GM18502 (cell line): ENCODE data around the gene USF2.
A peak's percentile ranks its signal among the peaks of the same experiment; 100 is the strongest.

Experiments
- ATAC-seq: cut with Tn5 transposase; IDR thresholded peaks from one replicate; pipeline ENCODE4 v1.9.1; 2021; ENCODE audit warnings: mild to moderate bottlenecking; ENCODE audit not compliant: unreplicated experiment, poor library complexity

Gene USF2

DNA sequence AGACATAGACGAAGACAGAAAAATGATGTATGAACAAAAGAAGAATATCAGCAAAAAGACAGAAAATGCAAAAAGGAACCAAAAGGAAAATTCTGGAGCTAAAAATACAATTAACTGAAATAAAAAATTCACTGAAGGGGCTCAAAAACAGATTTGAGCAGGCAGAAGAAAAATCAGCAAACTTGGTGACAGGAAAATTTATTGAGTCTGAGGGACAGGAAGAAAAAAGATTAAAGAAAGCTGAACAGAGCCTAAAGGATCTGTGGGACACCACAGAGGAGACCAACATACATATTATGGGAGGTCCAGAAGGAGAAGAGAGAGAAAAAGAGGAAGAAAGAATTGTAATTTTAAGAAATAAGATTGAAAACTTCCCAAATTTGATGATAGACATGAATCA is 27.3 kb upstream of the USF2 start:
- ATAC-seq = no peak

DNA sequence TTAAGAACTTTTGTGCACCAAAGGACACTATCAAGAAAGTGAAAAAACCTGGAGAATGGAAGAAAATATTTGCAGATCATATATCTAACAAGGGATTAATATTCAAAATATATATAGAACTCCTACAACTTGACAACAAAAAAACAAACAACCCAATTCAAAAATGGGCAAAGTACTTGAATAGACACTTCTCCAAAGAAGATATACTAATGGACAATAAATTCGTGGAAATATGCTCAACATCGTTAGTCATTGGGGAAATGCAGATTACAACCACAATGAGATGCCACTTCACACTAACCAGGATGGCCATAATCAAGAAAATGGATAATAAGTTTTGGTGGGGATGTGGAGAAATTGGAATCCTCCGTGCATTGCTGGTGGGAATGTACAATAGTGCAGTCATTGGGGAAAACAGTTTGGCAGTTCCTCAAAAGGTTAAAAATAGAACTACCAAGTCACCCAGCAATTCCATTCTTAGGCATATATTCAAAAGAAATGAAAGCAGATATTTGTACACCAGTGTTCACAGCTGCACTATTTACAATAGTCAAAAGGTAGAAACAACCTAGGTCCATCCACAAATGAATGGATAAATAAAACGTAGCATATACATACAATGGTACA is 22.2 kb upstream of the USF2 start:
- ATAC-seq = no peak

DNA sequence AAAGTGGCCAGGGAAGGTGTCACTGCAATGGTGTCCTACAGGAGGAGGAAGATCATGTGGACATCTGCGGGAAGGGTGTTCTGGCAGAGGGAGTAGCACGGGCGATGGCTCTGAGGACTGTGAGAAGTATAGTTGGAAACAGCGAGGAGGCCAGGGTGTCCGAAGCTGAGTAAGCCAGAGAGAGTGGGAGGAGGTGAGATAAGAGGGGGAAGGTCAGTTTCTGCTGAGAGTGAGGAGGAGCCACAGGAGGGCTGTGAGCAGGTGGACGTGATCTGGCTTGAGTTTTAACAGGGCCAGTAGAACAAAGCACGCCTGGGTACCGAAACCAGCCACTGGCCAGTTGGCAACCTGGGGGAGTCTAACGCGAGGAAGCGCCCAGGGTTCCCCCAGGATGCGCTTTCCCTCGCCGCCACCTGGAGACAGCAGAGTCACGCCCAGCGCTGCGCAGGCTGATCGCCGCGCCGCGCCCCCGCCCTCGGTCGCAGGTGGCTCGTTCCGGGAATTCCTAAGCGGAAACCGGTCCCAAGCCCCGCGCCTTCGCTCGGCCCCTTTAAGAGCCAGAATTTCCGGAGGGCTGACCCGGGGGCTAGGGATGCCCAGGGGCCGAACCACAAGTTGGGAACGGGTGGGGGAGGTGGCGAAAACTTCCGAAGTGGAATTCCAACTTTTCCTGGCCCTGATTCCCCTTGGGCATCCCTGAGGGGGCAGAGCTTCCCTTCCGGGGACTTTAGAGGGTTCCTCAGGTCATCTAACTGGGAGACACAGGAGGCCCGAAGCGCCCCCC is 21.0 kb upstream of the USF2 start:
- peak; percentile 54 for ATAC-seq

DNA sequence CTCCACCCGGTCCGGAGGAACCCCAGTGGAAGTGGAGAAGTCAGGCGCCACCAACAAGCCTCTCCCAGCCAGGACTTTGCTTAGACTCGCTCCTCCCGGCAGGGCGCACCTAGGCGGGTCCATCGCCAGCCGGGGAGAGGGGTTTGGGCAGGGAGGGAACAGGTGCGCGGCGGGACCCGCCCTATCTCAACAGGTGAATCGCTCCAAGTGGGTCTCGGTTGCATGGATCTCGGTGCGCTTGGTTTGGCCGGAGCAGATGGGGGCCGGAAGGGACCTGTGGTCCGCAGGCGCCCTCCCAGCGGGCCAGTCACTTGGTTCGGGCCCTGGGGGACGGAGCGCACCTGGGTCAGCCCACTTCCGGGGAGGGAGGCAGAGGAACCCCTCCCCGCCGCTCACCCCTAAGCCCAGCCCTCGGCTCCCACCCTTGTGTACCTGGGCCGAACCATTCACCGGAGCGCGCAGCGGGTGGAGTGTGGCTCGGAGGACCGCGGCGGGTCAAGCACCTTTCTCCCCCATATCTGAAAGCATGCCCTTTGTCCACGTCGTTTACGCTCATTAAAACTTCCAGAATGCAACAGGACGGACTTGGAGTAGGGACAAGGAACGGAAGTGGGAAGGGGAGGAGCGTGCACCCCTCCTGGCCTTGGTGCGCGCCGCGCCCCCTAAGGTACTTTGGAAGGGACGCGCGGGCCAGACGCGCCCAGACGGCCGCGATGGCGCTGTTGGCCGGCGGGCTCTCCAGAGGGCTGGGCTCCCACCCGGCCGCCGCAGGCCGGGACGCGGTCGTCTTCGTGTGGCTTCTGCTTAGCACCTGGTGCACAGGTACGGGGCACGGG is 20.2 kb upstream of the USF2 start, which contains the start of gene LSR:
LSR (plus strand) TSS at position 693 of the 836 bp plus-strand sequence; CDS start at position 714, 21 bp downstream.
- peak; percentile 83 for ATAC-seq

DNA sequence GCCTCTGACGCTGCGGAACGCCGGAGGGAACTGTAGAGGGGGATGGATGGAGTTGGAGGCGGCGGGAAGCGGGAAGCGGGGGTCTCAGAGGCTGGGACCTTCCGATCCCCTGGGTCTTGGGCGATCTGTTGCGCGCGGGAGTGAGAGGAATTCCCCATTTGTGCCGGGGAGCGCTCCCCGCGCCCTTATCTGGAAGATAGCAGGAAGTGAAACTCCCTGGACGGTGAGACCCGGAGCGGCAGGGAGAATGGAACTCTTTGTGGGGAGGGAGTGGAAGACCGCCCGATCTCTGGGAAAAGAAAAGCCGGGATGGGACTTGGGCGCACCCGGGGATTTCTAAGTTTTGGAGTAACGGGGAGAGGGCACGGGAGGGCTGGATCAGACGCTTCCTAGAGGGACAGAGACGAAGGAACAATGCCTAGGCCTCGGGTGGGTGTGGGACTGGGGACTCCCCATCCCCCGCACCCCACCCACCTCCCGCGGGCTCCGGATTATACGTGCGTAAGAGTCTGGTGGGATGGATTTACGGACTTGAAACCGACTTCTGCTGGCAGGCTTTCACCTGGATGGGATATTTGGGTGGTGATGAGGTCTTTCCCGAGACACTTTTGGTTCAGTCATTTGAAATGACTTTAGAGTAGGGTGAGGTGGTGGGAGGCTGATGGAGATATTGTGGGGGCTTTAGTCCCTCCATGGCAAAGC is 19.5 kb upstream of the USF2 start:
- peak; percentile 4 for ATAC-seq

DNA sequence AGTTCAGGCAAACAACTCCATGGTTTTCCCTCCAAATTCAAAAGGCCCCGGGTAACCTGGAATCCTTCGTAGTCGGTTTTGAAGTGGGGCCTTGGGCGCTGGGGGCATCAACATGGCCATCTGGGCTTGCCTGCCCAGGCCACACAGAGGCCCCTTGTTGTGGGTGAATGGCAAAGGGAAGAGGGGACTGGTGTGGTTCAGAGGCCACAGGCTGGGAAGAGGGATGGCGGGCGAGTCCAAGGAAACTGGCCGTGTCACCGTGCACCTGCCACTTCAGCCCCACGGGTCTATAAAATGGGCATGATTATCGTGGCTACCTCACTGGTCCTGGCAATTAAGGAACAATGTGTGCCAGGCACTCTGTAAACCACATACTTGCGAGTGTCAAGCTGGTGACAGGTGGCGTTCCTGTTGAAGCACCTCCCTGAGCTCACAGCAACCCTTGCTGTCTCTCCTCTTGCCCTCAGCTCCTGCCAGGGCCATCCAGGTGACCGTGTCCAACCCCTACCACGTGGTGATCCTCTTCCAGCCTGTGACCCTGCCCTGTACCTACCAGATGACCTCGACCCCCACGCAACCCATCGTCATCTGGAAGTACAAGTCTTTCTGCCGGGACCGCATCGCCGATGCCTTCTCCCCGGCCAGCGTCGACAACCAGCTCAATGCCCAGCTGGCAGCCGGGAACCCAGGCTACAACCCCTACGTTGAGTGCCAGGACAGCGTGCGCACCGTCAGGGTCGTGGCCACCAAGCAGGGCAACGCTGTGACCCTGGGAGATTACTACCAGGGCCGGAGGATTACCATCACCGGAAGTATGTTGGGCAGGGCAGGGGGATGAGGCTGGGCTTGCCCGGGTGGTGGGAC is 18.7 kb upstream of the USF2 start:
- no peak for ATAC-seq

DNA sequence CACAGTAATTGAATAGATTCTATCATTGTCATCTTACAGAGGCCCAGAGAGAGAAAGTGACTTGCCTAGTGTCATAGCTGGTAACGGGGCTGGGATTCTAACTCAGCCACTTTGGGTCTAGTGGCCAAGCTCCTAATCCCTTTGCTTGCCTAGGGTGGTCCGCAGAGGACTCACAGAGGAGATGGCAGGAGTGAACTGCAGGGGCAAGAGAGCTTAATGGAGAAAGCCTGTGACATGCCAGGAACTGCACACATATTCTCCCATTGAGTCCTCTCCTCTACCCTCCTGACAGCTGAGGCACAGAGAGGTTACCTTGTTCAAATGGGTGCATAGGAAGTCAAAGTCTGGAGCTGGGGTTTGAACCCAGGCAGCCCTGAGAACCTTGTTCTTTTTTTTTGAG is 17.3 kb upstream of the USF2 start:
- ATAC-seq = no peak

DNA sequence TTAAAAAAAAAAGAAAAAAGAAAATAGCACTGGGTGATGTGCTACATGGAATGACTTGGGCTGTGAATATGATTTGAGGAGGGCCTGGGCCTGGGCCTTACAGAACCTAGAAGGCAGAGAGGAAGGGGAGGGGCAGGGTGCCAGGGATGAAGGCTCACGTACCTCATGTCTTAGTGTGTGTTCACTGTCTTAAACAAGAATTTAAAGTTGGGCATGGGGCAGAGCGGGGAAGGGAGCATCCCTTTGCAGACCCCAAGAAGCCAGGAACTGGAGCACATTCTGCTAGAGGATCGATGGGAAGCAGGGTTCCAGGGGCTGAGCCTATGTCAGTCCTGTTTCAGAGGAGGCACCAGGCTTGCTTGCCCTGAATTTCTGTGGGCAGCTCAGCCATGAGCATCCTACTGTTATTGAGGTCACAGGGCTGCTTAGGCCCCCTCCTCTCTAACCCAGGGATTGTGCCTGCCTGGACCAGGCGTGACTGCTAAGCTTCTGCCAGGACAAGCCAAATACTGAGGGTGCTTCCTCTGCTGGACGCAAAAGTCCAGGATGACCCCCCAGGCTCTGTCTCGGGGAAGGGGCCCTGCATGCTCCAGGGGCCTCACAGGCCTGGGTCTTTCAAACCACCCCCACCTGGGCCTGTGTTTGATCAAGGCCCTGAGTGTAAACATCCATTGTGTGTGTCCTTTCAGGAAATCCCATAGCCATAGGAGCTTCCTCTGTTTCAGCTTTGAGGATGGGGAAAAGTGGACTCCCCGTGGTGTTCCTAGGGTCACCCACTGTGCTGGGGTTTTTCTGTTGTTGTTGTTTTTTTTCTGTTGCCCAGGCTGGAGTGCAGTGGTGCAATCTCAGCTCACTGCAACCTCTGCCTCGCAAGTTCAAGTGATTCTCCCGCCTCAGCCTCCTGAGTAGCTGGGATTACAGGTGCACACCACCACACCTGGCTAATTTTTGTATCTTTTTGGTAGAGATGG is 15.2 kb upstream of the USF2 start:
- no peak for ATAC-seq

DNA sequence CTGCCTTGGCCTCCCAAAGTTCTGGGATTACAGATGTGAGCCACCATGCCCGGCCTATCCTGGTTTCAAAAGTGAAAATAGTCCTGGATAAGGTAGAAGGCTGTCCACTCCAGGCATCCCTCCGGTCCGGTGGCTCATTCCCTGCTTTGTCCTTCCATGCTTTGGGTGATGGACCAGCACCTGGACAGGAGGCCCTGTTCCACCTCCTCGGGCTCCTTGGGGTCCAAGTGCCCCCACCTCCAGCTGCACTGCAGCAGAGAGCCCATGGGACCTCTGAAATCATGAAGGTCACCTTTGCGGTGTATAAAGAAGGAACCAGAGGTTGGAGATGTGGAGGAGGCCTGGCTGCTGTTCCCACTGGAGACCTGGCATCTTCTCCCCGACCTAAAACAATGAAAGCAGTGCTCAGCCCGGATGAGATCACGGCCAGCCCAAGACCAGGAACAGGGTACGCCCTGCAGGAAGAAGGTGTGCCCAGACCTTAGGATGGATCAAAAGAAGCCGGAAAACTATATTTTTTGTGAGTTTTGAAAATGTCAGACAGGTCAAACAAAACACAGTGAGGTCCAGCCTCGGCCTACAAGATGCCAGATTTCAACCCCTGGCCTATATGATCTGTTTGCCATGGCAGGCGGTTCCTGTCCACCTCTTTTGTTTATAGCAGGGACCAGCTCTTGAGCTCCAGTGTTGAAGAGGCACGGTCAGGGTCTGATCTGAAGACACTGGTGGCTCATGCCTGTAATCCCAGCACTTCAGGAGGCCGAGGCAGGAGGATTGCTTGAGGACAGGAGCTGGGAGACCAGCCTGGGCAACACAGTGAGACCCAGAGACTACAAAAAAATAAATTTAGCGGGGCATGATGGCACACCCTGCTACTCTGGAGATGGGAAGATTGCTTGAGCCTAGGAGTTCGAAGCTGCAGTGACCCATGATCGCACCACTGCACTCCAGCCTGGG is 14.1 kb upstream of the USF2 start:
- ATAC-seq = no peak

DNA sequence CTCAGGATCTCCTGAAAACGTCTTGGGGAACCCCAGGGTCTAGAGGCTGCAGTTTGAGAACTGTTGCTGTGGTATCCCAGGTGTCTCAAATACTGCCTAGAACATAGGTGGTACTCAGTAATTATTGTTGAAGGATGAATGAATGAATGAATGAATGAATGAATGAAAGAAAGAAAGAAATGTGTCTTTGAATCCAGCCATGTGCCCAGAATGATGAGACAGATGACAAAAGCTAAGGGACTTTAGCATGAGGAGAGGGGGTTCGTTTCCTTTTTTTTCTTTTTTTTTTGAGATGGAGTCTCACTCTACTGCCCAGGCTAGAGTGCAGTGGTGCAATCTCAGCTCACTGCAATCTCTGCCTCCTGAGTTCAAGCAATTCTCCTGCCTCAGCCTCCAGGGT is 12.2 kb upstream of the USF2 start:
- no peak for ATAC-seq

DNA sequence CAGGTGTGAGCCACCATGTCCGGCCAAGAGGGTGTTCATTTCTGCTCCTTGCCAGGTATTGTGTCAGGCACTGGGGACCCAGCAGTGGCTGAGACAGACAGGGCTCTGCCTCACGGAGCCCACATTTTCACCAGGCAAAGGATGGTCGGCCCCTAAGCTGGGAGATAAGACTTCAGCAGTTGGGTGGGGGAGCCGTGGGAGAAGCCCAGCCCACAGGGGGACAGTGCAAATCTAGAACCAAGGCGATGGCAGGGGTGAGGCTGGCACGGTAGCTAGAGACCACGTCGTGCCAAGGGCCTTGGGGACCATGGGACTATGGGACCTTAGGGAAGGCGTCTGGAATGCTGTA is 11.7 kb upstream of the USF2 start:
- no peak for ATAC-seq

DNA sequence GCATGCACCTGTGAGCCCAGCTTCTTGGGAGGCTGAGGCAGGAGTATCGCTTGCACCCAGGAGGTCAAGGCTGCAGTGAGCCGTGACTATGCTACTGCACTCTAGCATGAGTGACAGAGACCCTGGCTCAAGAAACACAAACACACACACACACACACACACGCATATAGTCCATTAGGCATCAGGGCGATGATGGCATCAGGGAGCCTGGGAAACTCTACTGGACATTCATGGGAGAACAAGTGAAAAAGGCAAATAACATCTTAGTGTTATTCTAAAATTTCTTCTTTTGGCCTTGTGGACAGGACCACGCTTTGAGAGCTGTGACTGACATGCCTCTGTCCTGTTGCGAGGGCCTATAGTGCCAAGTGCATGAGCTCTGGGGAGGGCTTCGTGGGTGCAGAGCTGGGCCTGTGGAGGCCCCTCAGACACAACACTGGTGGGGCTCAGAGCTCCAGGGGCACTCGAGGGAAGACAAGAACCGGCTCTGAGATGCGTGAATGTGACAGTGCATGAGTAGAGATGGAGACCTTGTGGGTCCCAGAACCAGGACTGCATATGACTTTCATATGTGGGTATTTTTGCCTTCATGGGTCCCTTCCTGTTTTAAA is 8.0 kb upstream of the USF2 start:
- no peak for ATAC-seq

DNA sequence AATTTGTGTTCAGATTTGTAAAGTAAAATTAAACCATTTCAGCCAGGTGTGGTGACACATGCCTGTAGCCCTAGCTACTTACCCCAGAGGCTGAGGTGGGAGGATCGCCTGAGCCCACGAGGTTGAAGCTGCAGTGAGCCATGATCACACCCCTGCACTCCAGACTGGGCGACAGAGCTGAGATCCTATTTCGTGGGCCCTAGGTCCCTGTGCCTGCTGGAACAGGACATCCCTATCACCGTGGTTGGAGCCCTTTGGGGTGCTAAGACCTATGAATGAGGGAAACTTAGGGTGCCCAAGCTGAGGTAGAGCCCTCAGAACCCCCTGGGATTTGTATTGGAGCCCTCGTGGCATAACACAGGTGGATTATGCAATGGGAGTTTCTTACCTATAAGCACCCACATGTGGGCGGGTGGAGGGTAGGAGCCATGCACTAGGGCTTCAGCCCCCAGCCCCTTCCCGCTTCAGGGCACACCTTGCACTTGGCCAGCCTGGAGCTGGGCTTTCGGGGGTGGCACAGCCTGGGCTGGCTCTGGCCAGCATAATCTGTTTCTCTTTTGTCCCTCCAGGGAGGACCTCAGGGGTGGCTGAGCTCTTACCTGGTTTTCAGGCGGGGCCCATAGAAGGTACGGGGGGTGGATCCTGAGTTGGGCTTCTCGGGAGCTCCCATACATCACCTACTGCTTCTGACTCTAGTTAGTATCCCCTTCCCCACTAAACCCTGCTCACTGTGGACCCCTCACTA is 7.2 kb upstream of the USF2 start:
- ATAC-seq = no peak

DNA sequence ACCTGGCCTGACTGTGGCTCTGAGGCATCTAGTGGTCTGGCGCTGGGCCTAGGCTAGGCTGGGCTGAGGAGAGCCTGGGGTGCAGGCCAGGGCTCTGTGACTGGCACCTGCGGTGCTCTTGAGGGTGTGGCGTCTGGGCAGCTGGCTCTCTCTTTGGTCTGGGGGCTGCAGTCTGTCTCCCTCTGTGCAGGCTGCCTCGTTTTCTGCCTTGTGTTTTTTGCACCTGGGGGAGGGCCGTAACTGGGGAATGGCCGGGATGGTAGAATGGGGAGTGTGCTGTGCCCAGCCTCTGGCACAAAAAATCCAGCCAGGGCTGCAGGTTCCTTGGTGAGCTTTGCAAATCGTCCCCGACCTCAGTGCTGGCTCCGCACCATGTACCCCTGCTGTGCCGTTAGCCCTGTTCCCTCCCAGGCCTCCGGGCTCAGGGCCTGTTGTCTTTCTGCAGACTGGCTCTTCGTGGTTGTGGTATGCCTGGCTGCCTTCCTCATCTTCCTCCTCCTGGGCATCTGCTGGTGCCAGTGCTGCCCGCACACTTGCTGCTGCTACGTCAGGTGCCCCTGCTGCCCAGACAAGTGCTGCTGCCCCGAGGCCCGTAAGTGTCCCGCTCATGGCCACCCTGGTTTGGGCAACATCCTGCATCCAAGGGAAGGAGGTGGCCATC is 6.5 kb upstream of the USF2 start:
- no peak for ATAC-seq

DNA sequence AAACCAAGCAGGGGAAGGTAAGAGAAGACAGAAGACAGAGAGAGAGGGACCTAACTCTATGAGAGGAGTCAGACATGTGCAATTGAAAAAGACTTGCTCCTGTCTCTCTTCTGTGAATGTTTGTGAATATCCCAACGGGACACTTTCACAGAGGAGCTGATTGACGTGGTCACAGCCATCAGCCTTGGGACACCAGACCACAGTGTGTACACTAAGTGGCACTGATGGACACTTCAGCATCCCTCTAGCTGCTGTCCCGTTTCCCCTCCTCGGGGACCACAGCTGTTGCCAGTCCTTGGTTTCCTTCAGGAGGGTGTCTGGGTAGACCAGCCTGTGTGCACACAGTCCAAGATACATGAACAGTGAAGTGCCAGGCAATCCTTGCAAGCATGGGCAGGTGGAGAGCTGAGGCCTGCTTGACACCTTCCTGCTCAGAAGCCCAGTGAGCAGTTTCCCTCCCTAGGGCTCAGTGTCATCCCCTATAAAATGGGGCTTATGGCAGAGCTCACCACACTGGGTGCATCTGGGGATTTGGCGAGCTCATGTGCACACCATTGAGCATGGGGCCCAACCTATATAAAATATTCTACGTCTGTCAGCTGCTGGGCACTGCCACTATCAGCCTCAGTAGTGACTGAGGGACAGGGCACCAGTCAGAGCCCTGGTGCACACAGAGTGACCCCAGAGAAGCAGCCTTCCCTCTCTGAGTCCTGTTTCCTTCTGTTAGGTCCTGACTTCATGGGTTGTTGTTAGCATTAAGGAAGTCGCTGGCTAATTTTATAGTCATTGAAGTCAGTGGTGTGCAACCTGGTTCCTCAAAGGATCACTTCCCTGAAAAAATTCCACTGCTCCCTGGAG is 4.3 kb upstream of the USF2 start:
- ATAC-seq = no peak
